Endothelial cell of umbilical vein (primary cell): Measurements from ENCODE around the gene NHLRC1. TPM values are rescaled to one million over a fixed set of nuclear protein-coding genes. Genes with fewer than 3 reads are reported as not detected.

ENCODE experiments used
- BruUV-seq: library from RNA; stranded (reverse); fragments of 400-500 nt; replicated peaks from 2 replicates; lab custom pipeline; 2021; lab: Mats Ljungman, UMichigan
- CTCF ChIA-PET: fragments of 300-600, 350-600 bp; sonication (Branson Sonifier 250); formaldehyde crosslinking; loops from one replicate; lab custom pipeline; 2021; ENCODE audit warnings: antibody characterized with exemption, inconsistent platforms; lab: Charles Lee
- POLR2A ChIA-PET: fragments of 300-600, 350-600 bp; sonication (Branson Sonifier 250); formaldehyde crosslinking; loops from one replicate; lab custom pipeline; 2021; ENCODE audit warnings: antibody characterized with exemption, inconsistent platforms; lab: Charles Lee
- DNase-seq: peaks from one replicate; pipeline ENCODE4 v3.0.0-alpha.2; 2011; ENCODE audit warnings: low read depth, low spot score
- FAIRE-seq: peaks from 2 replicates; lab custom pipeline; 2011; peaks lifted over from hg19 to GRCh38; lab: Jason Lieb, UNC
- H2AFZ ChIP-seq: 2 replicates; pipeline ENCODE4 v1.6.0; 2012; ENCODE audit warnings: low read depth, low read length, control low read depth, inconsistent platforms
- H3K27ac ChIP-seq: 2 replicates; pipeline ENCODE4 v1.5.1; 2011; ENCODE audit warnings: low read depth, mild to moderate bottlenecking, control low read depth, low read length, moderate library complexity; ENCODE audit not compliant: insufficient read depth
- H3K27me3 ChIP-seq, 2 experiments: 2 replicates each; pipeline versions ENCODE4 v1.6.0 to v1.6.1; 2011; ENCODE audit warnings: low read length in 2 of 2, mixed read lengths in 1 of 2; ENCODE audit not compliant: control insufficient read depth in 2 of 2, insufficient read depth in 2 of 2
- H3K36me3 ChIP-seq, 2 experiments: 2 replicates in 1 of 2; 3 replicates in 1 of 2; pipeline ENCODE4 v1.5.1; 2011; ENCODE audit warnings: low read length in 2 of 2, mild to moderate bottlenecking in 1 of 2, moderate library complexity in 1 of 2; ENCODE audit not compliant: control insufficient read depth in 2 of 2, insufficient read depth in 2 of 2; ENCODE audit errors: extremely low read depth in 1 of 2
- H3K4me1 ChIP-seq: 3 replicates; pipeline ENCODE4 v1.5.1; 2011; ENCODE audit warnings: mild to moderate bottlenecking, low read length; ENCODE audit not compliant: control insufficient read depth, insufficient read depth; ENCODE audit errors: extremely low read depth
- H3K4me2 ChIP-seq: 2 replicates; pipeline ENCODE4 v1.6.1; 2011; ENCODE audit warnings: low read length, control low read depth, mixed read lengths; ENCODE audit not compliant: insufficient read depth
- H3K4me3 ChIP-seq, 3 experiments: fragments of 200-600 bp in 1 of 3; sonication (generic), shearing (Covaris generic) in 1 of 3; replicated peaks in 1 of 3; 2 replicates each; pipeline ENCODE4 v1.5.1; 2011 to 2016; ENCODE audit warnings: control low read depth in 3 of 3, low read length in 3 of 3, mild to moderate bottlenecking in 2 of 3, inconsistent platforms in 1 of 3, low read depth in 1 of 3, moderate library complexity in 1 of 3; ENCODE audit not compliant: insufficient read depth in 1 of 3
- H3K79me2 ChIP-seq: 2 replicates; pipeline ENCODE4 v1.6.0; 2012; ENCODE audit warnings: low read length, inconsistent platforms; ENCODE audit not compliant: control insufficient read depth, insufficient read depth
- H3K9ac ChIP-seq: replicated peaks from 2 replicates; pipeline ENCODE3; 2011; ENCODE audit warnings: low read length, control low read depth; ENCODE audit not compliant: insufficient read depth; ENCODE audit errors: extremely low read depth
- H3K9me1 ChIP-seq: replicated peaks from 3 replicates; pipeline ENCODE4 v1.6.0; 2011; ENCODE audit warnings: mild to moderate bottlenecking, low read length; ENCODE audit not compliant: control insufficient read depth, insufficient read depth; ENCODE audit errors: extremely low read depth
- H3K9me3 ChIP-seq: replicated peaks from 2 replicates; pipeline ENCODE4 v1.5.1; 2012; ENCODE audit warnings: low read length, inconsistent platforms; ENCODE audit not compliant: control insufficient read depth, insufficient read depth
- H4K20me1 ChIP-seq: replicated peaks from 2 replicates; pipeline ENCODE3; 2011; ENCODE audit warnings: mild to moderate bottlenecking, low read length; ENCODE audit not compliant: control insufficient read depth, insufficient read depth; ENCODE audit errors: extremely low read depth
- EZH2 ChIP-seq: IDR thresholded peaks from 2 replicates; pipeline ENCODE4 v1.6.1; 2012; ENCODE audit warnings: borderline replicate concordance, low read depth, mild to moderate bottlenecking, moderate library complexity, low read length, inconsistent platforms; ENCODE audit not compliant: severe bottlenecking
- FOS ChIP-seq: IDR thresholded peaks from 2 replicates; pipeline ENCODE4 v1.6.1; 2011; ENCODE audit warnings: mild to moderate bottlenecking, low read length, moderate library complexity, borderline replicate concordance; ENCODE audit not compliant: insufficient read depth
- GATA2 ChIP-seq: IDR thresholded peaks from 2 replicates; pipeline ENCODE4 v1.7.0; 2011; ENCODE audit warnings: low read depth, mild to moderate bottlenecking, moderate library complexity, mixed read lengths, low read length; ENCODE audit not compliant: insufficient read length, insufficient read depth
- JUN ChIP-seq: IDR thresholded peaks from 2 replicates; pipeline ENCODE4 v1.6.1; 2011; ENCODE audit warnings: borderline replicate concordance, low read depth; ENCODE audit not compliant: insufficient read length, insufficient read depth
- MYC ChIP-seq: IDR thresholded peaks from one replicate; pipeline ENCODE4 v1.6.1; 2011; ENCODE audit warnings: mild to moderate bottlenecking, low read depth, low read length
- POLR2A ChIP-seq: IDR thresholded peaks from 2 replicates; pipeline ENCODE4 v1.6.1; 2012; ENCODE audit warnings: low read depth, mild to moderate bottlenecking, control low read depth, low read length
- POLR2AphosphoS5 ChIP-seq: IDR thresholded peaks from 2 replicates; pipeline ENCODE4 v1.6.1; 2012; ENCODE audit warnings: low read depth, mild to moderate bottlenecking, control low read depth, low read length, moderate library complexity; ENCODE audit not compliant: insufficient read depth
- dilution Hi-C: fragments of 300-500 bp; cut with MboI; formaldehyde crosslinking; loops from one replicate; pipeline ENCODE4 v1.15.0; 2019; ENCODE audit warnings: low sequenced_read_pairs; ENCODE audit not compliant: extremely low pct_ligation_motif_present
- intact Hi-C: fragments of 100-400 bp; cut with micrococcal nuclease; formaldehyde crosslinking; loops from one replicate; pipeline ENCODE4 v1.10.0; 2022
- polyA plus RNA-seq, 4 experiments: library from polyadenylated mRNA; depleted of rRNA in 3 of 4; stranded (reverse) in 3 of 4; unstranded in 1 of 4; fragments of >200 nt; gene quantifications; 2 replicates each; pipeline versions ENCODE4 v1.2.1 to v1.2.3, GENCODE V29; 2011 to 2012; ENCODE audit warnings: missing spikeins in 1 of 4
- total RNA-seq: library from RNA; stranded (reverse); gene quantifications from 2 replicates; pipeline ENCODE4 v1.2.3, GENCODE V29; 2021
- TF ChIP-seq, protein P1 (sequence below): IDR thresholded peaks from 2 replicates; pipeline ENCODE4 v1.6.1; 2011; ENCODE audit not compliant: insufficient read depth, insufficient read length
- TF ChIP-seq, protein P2 (sequence below), 2 donors: IDR thresholded peaks; 1 replicate in 1 of 2; 2 replicates in 1 of 2; pipeline ENCODE4 v1.5.1; 2011; ENCODE audit warnings: low read length in 2 of 2, mild to moderate bottlenecking in 2 of 2, moderate library complexity in 2 of 2, control low read depth in 1 of 2, inconsistent platforms in 1 of 2, low read depth in 1 of 2; ENCODE audit not compliant: insufficient read depth in 1 of 2; ENCODE audit errors: extremely low read depth in 1 of 2

The NHLRC1 gene
- total and polyA plus RNA-seq, 2 donors (not counting 3 experiments of a cell fraction or from before 2014, with no cell fraction given): 1.7 to 2.3 TPM

DNA sequence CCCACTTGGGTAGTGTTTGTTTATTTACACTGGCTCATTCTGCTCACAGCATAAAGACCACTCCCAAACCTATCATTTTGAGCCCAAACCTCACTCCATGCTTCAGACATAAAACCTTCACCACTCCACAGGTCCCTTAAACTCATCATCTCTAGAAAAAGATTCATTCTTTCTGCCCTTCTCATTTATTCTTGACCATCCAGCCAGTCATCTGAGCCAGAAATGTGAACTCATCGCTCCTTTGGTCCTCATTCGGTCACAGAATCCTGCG, 20.0 kb upstream of the NHLRC1 start:
- H3K9me1 ChIP-seq: no peaks in the 10 kb centered on the region
- dilution Hi-C loops (no loop called here), intact Hi-C loops (no loop called here)
- no peaks in the 10 kb centered on the region for H4K20me1 ChIP-seq
- H3K27ac ChIP-seq: no peak overlapping the region
- H3K4me2 ChIP-seq: no peak overlapping the region
- no peaks in the 10 kb centered on the region for H3K9me3 ChIP-seq
- H3K79me2 ChIP-seq: no peaks in the 10 kb centered on the region
- no peak for DNase-seq
- no peak for TF ChIP-seq POLR2A
- no peak for TF ChIP-seq MYC
- BruUV-seq: no TSS peak
- no peak for FAIRE-seq
- no peak overlapping the region for H3K4me3 ChIP-seq
- H3K4me1 ChIP-seq: no peaks in the 10 kb centered on the region
- POLR2A ChIA-PET: no interaction called here
- CTCF ChIA-PET: no interaction called here
- no peaks in the 10 kb centered on the region for H3K27me3 ChIP-seq
- H3K9ac ChIP-seq: no peak overlapping the region
- H2AFZ ChIP-seq: no peak overlapping the region
- H3K36me3 ChIP-seq: peaks cover 0 to 1% of the 10 kb centered on the region in 2 experiments

DNA sequence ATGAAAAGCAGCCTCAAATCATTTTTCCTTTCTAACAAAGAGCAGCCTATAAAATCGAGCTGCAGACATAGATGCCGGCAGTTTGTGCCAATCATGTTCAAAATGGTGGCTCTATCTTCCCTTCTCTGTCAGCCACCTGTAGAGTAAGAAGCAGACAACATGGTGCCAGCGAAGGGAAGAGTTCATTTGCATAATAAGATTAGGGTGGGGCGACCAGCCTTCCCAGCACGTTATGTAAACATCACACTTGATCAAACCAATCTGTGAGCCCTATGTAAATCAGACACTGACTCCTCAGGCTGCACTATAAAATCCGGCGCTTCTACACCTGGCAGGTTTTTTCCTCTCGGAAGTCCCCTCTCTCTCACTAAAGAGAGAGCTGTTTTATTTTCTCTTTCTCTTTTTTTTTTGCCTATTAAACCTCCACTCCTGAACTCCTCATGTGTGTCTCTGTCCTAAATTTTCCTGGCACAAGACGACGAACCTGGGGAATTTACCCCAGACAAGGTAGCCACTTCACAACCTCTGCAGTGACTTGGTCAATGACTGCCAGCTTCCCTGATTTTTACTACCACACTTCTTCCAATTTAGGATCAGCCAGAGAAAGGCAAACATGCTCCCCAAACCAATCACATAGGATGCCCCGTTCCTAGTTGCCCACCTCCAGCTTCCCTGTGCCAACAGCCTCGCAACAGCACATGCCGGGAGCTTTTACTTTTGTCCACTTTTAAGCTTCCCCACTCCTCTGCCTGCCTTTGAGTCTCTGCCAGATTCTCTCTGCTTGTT, 19.5 kb upstream of the NHLRC1 start:
- DNase-seq (no peak), FAIRE-seq (no peak)
- Histone ChIP-seq H3K79me2 (no peaks in the 10 kb centered on the region), H2AFZ (no peak overlapping the region), H3K4me1 (no peaks in the 10 kb centered on the region), H3K9me3 (no peaks in the 10 kb centered on the region), H3K9ac (no peak overlapping the region), H3K27me3 (no peaks in the 10 kb centered on the region), H3K4me3 (no peak overlapping the region), H3K36me3 (peaks cover 0 to 1% of the 10 kb centered on the region in 2 experiments), H3K4me2 (no peak overlapping the region), H4K20me1 (no peaks in the 10 kb centered on the region), H3K27ac (no peak overlapping the region), H3K9me1 (no peaks in the 10 kb centered on the region)
- intact Hi-C loops (no loop called here), dilution Hi-C loops (no loop called here)
- no peak for TF ChIP-seq MYC
- no peak for TF ChIP-seq JUN
- TF ChIP-seq POLR2A: no peak
- TF ChIP-seq FOS: no peak
- TF ChIP-seq POLR2AphosphoS5: no peak
- TF ChIP-seq, protein P1, sequence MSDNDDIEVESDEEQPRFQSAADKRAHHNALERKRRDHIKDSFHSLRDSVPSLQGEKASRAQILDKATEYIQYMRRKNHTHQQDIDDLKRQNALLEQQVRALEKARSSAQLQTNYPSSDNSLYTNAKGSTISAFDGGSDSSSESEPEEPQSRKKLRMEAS: no peak
- TF ChIP-seq EZH2: no peak
- TF ChIP-seq, protein P2, sequence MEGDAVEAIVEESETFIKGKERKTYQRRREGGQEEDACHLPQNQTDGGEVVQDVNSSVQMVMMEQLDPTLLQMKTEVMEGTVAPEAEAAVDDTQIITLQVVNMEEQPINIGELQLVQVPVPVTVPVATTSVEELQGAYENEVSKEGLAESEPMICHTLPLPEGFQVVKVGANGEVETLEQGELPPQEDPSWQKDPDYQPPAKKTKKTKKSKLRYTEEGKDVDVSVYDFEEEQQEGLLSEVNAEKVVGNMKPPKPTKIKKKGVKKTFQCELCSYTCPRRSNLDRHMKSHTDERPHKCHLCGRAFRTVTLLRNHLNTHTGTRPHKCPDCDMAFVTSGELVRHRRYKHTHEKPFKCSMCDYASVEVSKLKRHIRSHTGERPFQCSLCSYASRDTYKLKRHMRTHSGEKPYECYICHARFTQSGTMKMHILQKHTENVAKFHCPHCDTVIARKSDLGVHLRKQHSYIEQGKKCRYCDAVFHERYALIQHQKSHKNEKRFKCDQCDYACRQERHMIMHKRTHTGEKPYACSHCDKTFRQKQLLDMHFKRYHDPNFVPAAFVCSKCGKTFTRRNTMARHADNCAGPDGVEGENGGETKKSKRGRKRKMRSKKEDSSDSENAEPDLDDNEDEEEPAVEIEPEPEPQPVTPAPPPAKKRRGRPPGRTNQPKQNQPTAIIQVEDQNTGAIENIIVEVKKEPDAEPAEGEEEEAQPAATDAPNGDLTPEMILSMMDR (IDR thresholded peaks at IDR 0.05; ENCODE audit: extremely low read depth in 1 of 2, insufficient read depth in 1 of 2, low read depth in 1 of 2, low read length in 2 of 2): no peak
- TF ChIP-seq GATA2: no peak
- CTCF ChIA-PET: interaction anchor here (1.0 kb wide), 1 partner anchor 63 kb away, joined by 3 read pairs; no protein-coding TSS in a partner anchor
- BruUV-seq: no TSS peak
- POLR2A ChIA-PET: no interaction called here
